ENCODE results near the gene P2RX3.

The P2RX3 gene

DNA sequence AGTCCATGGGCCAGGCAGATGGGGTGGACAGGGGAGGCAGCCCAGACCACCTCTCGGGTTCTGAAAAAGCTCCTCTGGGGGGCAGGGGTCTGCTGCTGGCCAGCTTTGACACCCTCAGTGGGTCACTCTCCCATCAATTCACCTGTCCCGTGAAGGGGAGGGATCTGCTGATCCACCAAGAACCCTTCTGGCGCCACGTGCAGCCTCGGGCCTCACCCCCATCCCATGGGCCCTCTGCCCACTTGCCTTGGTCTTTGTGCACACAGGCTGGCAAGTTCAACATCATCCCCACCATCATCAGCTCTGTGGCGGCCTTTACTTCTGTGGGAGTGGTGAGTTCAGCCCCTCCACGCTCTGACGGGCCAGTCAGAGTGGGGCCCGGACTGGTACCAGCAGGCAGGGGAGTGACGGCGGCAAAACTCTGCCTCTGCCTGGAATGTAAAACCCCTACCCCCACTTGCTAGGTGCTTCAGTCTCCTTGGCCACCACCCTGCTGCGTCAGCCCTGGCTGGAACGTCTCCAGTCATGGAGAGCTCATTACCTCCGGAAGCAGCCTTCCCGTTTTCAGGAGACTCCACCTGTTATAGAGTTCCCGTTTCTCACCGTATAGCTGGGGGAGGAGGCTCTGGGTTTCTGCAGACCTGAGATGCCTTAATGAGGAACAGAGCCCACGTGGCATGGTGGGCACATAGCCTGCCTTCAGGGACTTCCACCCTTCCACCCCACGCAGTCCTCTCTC is 30.1 kb downstream of the P2RX3 start:
- no peak for DNase-seq (ENCODE audit: low read depth in 2 of 3, low spot score in 2 of 3)

DNA sequence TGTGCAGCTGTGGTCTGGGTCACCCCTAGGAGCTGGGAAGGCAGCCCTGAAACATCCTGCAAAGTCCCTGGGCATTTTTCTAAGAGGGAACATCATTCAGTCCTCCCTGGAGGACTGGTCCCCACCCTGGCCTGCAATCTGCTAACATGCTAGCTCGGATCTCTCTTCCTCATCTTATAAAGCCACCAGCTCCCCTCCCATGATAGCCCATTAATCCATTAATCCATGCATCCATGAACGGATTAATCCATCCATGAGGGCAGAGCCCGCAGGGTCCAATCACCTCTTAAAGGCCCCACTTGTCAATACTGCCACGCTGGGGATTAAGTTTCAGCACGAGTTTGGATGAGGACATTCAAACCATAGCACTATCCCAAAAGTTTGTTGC is 30.7 kb downstream of the P2RX3 start:
- no peak for DNase-seq (ENCODE audit: low read depth in 2 of 3, low spot score in 2 of 3)

GRCh38 chr11:57370251-57370650 is 32.1 kb downstream of the P2RX3 start:
- DNase-seq (ENCODE audit: low read depth in 2 of 3, low spot score in 2 of 3), result no peak

- no peak for DNase-seq (ENCODE audit: low read depth in 2 of 3, low spot score in 2 of 3)
Measured at GRCh38 chr11:57370941-57371340, 32.8 kb downstream of the P2RX3 start.

- no peak for DNase-seq (ENCODE audit: low read depth in 2 of 3, low spot score in 2 of 3)
Measured at GRCh38 chr11:57373146-57373545, 35.0 kb downstream of the P2RX3 start.

- no peak for DNase-seq (ENCODE audit: low read depth in 2 of 3, low spot score in 2 of 3)
Measured at GRCh38 chr11:57374966-57375365, 36.8 kb downstream of the P2RX3 start.

DNA sequence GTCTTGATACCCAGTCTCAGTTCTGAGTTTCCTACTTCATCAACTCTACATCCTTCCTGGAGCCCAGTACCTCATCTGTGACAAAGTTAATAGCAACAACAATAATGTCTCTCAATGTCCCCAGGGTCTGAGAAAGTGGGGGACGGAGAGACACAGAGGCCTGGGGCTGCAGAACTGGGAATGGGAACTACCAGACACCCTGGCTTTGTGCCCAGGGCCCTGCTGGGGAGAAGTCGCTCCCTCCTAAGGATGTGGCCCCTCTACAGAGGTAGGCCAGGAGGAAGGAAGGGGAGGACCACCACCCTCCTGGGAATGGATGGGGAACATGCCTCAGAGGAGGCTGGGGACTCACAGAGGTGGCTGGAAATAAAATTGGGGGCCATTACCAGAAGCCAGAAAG is 37.3 kb downstream of the P2RX3 start:
- DNase-seq (ENCODE audit: low read depth in 2 of 3, low spot score in 2 of 3), result no peak

DNA sequence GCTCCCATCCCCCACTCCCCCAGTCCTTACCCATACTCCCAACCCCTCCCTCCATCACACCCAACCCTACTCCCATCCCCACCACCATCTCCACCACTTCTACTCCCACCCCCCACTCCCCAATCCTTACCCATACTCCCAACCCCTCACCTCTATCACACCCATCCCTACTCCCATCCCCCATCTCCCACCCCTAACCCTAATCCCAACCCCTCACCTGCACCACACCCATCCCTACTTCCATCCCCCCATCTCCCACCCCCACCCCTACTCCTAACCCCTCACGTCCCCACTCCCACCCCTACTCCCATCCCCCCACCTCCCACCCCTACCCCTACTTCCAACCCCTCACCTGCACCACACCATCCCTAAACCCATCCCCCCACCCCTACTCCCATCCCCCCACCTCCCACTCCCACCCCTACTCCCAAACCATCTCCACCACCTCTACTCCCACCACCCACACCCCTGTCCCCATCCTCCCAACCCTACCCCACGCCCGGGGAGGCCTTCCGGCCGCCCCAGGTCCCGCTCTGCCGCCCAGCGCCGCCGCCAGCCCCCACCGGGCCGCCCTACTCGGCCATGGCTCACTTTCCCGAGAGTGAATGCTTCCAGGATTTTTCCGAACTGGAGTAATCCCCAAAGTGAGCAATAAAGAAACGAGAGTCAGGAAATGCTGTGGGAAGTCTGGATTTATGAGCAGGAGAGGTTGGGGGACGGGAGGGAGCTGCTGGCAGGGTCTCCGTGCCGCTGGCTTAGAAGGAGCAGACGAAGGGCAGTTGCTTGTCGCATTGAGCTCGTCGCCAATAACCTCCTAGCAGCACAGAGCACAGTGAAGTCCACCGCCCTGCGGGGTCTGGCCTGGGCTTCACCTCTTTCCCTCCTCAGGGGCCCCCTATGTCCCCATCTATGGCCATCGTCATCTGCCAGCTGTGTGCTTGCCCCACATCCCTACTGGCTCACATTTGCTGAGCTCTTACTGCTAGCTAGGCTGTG is 38.2 kb downstream of the P2RX3 start:
- DNase-seq (ENCODE audit: low read depth in 2 of 3, low spot score in 2 of 3), result no peak

DNA sequence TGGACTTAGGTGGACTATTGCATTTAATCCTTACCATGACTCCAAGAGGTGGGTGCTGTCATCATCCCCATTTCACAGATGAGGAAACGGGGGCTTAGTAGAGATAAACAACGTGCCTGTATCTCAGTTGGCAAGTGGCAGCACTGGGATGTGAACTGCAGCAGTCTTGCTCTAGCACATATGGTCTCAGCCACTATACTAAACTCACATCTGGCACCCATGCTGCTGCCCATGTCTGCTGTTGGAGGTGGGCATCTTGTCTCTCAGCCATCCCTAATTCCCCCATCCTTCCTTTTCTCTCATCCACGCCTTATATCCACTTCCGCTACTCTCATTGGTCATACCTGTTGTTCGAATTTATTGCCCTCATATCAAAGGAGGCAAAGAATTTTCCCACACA is 39.0 kb downstream of the P2RX3 start:
- no peak for DNase-seq (ENCODE audit: low read depth in 2 of 3, low spot score in 2 of 3)

DNA sequence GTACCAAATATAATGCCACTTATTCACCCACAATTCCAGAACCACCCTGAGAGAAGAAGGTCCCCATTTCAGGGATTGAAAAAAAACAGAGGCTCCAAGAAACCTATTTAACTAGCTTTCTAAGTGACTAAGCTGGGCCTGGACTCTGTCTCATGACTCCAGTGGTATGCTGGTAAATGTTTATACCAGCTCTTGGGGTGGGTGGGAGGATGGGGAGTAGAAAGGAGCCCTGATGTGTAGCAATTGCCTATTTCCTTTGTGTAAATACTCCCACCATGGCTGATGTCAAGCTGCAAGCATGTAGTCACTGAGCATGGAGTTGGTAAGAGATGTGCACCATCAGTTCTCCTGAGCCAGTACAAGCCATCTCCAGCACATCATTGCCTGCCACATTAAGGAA is 40.0 kb downstream of the P2RX3 start:
- no peak for DNase-seq (ENCODE audit: low read depth in 2 of 3, low spot score in 2 of 3)

GRCh38 chr11:57379732-57380131 is 41.6 kb downstream of the P2RX3 start:
- no peak for DNase-seq (ENCODE audit: low read depth in 2 of 3, low spot score in 2 of 3)

DNA sequence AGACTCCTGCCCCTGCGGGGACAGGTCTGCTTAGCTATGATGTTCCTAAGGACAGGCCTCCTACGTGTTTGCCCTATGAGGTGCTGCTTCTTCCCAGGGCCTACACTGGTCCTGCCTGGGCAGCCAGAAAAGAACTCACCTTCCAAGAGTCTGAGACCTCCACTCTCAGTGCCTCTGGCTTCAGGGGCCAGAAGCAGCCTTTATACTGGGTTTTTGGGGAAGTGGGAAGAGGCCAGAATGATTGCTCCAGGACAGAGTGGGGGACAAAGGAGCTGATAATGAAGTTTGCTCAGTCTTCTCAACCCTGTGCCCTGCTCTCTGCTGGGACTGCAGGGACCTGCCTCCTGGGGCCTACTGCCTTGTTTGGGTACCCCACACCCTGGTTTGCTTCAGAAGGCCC is 42.8 kb downstream of the P2RX3 start, which contains the start of gene PRG3:
PRG3 (minus strand) TSS at position 176 of the 400 bp plus-strand sequence. CDS start 442 bp downstream, outside the sequence.
- DNase-seq (ENCODE audit: low read depth in 2 of 3, low spot score in 2 of 3), result no peak

DNA sequence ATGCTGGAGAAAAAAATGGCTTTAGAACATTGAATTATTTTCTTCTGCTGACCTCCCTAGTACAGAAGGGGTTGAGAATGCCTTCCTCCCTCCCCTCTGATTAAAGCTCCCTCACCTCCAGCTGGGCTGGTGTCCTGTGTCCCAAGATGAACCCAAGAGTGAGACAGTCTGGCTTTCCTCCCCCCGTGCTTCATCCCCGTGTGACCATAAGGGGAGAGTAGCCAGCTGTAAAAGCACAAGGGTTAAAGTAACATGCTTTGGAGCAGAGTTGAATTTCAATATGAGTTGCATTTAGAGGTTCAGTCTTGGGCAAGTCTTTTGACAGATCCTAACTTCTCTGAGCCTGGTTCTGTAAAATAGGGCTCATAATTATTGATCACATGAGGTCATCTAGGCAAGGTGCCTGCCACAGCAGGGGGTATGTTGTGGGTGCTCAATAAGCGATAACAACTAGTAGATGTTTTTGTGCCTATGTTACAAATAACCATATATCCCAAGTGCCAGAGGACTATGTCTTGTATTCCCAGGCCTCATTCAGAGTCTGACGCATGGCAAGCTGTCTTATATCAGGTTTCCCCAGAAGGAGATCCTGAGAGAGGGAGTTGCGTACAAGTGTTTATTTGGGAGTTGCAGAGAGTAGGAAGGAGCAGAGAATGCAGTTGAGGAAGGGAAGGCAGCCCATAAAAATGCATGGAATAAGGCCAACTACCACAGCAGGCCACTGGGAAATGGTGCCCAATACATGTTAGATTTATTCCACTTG is 48.2 kb downstream of the P2RX3 start:
- DNase-seq (ENCODE audit: low read depth in 2 of 3, low spot score in 2 of 3), result no peak

GRCh38 chr11:57387289-57388030 is 49.3 kb downstream of the P2RX3 start:
- DNase-seq (ENCODE audit: low read depth in 2 of 3, low spot score in 2 of 3), result no peak

GRCh38 chr11:57390535-57390934 is 52.4 kb downstream of the P2RX3 start, which contains the start of gene PRG2:
TSS of gene PRG2 (minus strand) at chr11:57390650. CDS start at chr11:57389944, 706 bp downstream.
- no peak for DNase-seq (ENCODE audit: low read depth in 2 of 3, low spot score in 2 of 3)

DNA sequence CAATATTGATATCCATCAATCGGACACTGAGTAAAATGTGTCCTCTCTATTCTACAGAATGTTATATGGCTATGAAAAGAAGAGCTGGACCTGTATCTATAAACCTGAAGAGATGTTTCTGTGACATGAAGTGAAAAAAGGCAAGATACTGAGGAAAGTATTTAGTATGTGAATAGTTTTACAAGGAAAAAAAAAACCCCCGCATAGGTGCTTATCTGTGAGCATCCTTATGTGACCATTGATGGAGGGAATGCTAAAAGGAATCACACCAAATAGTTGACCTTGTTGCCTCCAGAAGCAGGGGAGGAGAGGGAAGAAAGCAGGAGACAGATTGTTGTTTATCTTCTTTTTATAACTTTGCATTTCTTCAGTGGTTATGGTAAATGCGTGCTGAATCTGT is 53.0 kb downstream of the P2RX3 start:
- DNase-seq (ENCODE audit: low read depth in 2 of 3, low spot score in 2 of 3), result no peak

DNA sequence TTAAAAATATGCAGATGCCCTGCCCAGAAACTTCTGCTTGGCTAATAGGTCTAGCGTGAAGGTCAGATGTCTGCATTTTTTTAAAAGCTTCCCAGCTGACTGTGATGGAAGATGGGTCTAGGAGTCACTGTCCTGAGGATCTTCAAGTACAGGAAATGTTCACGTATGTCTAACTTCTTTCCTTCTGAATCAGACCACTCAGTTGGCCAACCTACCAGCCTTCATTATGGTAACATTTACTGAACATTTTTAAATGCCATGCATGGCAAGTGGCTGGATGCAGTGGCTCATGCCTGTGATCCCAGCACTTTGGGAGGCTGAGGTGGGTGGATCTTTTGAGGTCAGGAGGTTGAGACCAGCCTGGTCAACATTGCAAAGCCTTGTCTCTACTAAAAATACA is 53.4 kb downstream of the P2RX3 start:
- DNase-seq (ENCODE audit: low read depth in 2 of 3, low spot score in 2 of 3), result no peak

DNA sequence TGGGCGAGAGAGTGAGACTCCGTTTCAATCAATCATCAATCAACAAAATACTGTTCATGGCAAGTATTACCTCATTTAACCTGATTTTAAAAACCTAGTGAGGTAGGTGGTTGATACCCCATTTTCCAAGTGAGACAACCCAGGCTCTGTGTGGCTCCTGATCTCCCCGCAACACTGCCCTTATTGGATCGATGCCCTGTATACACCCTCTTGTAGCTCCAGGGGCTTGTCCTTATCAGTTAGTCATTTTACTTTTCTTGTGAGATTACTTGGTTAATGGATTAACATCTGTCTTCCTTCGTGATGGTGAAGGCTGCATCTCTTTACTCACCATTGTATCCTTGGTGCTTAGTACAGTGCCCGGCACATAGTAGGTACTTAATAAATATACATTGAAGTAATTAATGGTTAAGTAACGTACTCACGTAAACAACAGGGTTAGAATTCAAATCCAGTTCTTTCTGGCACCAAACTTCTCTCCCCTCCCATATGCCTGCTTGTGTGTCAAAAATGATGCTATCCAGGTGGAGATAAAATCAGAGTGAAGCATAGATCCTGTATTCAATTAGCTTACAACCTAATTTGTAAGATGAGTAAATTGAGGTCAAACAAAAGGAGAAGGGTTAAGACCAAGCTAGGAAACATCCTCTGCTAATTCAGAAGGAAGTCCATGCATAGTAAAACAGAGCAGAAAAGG is 54.1 kb downstream of the P2RX3 start:
- no peak for DNase-seq (ENCODE audit: low read depth in 2 of 3, low spot score in 2 of 3)

DNA sequence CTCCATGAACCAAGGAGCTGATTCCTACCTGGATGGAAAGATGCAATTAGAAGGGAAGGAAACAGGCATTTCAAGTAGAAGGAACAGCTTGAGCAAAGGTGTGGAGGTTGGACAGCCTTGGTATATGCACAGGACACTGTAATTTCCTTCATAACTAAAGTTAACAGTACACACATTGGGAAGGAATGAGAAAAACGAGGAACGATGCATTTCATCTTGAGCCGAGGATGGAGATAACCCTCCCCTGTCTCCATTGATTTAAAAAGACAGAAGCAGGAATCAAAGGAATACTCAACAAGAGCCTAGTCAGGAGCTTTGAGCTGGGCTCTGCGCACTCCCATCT is 54.6 kb downstream of the P2RX3 start:
- DNase-seq (ENCODE audit: low read depth in 2 of 3, low spot score in 2 of 3), result no peak
